ENCODE results near the gene EEIG1.

Gene EEIG1

GRCh38 chr9:127974001-127974768 is 6.6 kb downstream of the EEIG1 start:
- no peak for DNase-seq

GRCh38 chr9:127973169-127974000 is 7.4 kb downstream of the EEIG1 start:
- no peak for DNase-seq

GRCh38 chr9:127972236-127972871 is 8.4 kb downstream of the EEIG1 start:
- DNase-seq: no peak

- no peak for DNase-seq
These were observed 9.2 kb downstream of the EEIG1 start for GRCh38 chr9:127971357-127972235.

- peak; percentile 78 for DNase-seq
These were observed 10.1 kb downstream of the EEIG1 start for GRCh38 chr9:127970401-127971313.

- no peak for DNase-seq
These were observed 11.9 kb downstream of the EEIG1 start for GRCh38 chr9:127968700-127969383.

GRCh38 chr9:127968042-127968441 is 12.7 kb downstream of the EEIG1 start:
- no peak for DNase-seq

- no peak for DNase-seq
These were observed 13.5 kb downstream of the EEIG1 start for GRCh38 chr9:127967151-127967809.

- peak; percentile 41 for DNase-seq
These were observed 14.2 kb downstream of the EEIG1 start for GRCh38 chr9:127966416-127967150.

GRCh38 chr9:127965953-127966352 is 14.8 kb downstream of the EEIG1 start:
- DNase-seq: no peak

GRCh38 chr9:127963359-127964064 is 17.3 kb downstream of the EEIG1 start:
- DNase-seq: no peak

- no peak for DNase-seq
These were observed 17.8 kb downstream of the EEIG1 start for GRCh38 chr9:127963041-127963358.

GRCh38 chr9:127962278-127962677 is 18.5 kb downstream of the EEIG1 start:
- DNase-seq: no peak

- no peak for DNase-seq
These were observed 19.1 kb downstream of the EEIG1 start for GRCh38 chr9:127961613-127962155.

GRCh38 chr9:127961155-127961490 is 19.7 kb downstream of the EEIG1 start:
- DNase-seq: no peak

- no peak for DNase-seq
These were observed 20.2 kb downstream of the EEIG1 start for GRCh38 chr9:127960410-127961154.

- DNase-seq: no peak
These were observed 20.9 kb downstream of the EEIG1 start for GRCh38 chr9:127959841-127960409.

- no peak for DNase-seq
These were observed 21.4 kb downstream of the EEIG1 start for GRCh38 chr9:127959398-127959797.
